ENCODE measurements around the gene ZRANB2.

DNA sequence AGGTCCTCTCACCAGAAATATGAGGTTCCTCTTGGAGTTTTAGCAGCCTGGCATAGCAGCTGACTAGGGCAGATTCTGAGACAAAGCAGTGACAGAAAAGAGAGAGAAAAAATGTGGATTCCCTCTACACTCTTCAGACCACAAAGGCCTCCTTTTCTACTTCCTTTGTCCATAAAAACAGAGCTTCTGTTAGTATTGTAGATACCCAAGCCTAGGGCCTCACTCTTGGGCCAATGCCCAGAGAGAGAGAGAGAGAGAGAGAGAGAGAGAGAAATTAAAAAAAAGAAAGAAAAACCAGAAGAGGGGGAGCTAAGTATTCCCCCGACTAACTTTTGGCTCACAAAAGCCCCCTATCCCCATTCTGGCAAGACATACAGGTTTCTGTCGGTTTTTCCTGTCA is 2.4 kb upstream of the ZRANB2 start:
- no peak for TF ChIP-seq POLR2AphosphoS5 (IDR thresholded peaks at IDR 0.05)
- TF ChIP-seq, protein P1, sequence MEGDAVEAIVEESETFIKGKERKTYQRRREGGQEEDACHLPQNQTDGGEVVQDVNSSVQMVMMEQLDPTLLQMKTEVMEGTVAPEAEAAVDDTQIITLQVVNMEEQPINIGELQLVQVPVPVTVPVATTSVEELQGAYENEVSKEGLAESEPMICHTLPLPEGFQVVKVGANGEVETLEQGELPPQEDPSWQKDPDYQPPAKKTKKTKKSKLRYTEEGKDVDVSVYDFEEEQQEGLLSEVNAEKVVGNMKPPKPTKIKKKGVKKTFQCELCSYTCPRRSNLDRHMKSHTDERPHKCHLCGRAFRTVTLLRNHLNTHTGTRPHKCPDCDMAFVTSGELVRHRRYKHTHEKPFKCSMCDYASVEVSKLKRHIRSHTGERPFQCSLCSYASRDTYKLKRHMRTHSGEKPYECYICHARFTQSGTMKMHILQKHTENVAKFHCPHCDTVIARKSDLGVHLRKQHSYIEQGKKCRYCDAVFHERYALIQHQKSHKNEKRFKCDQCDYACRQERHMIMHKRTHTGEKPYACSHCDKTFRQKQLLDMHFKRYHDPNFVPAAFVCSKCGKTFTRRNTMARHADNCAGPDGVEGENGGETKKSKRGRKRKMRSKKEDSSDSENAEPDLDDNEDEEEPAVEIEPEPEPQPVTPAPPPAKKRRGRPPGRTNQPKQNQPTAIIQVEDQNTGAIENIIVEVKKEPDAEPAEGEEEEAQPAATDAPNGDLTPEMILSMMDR (IDR thresholded peaks at IDR 0.05) = no peak

All from breast epithelium (tissue), 3 donors.